Omental fat pad (tissue), 4 donors: ENCODE measurements around the gene LAPTM5. TPM values are rescaled to one million over a fixed set of nuclear protein-coding genes. Genes with fewer than 3 reads are reported as not detected.
A peak's percentile ranks its signal among the peaks of the same experiment; 100 is the strongest.

Experiments
- ATAC-seq: fragments of 150-250 bp; one replicate; pipeline ENCODE4 v1.9.1; 2016; ENCODE audit warnings: mild to moderate bottlenecking, moderate library complexity; ENCODE audit not compliant: low FRiP score
- DNase-seq: peaks from one replicate; pipeline ENCODE4 v3.0.0-alpha.2; 2019; ENCODE audit warnings: low spot score
- CTCF ChIP-seq, 3 donors: fragments of 450-650 bp; IDR thresholded peaks; one replicate each; pipeline ENCODE4 v1.5.1; 2016 to 2017; ENCODE audit warnings: antibody characterized with exemption in 3 of 3, mild to moderate bottlenecking in 3 of 3, moderate library complexity in 2 of 3
- total RNA-seq, 4 donors: library from RNA; depleted of rRNA; stranded (reverse); fragments of >200 nt; gene quantifications; one replicate each; pipeline ENCODE4 v1.1.0, GENCODE V29; 2016

The LAPTM5 gene
- total RNA-seq, 4 donors from 2014 or later: 87.4 to 327 (median 154) TPM

- no peak for ATAC-seq
- TF ChIP-seq CTCF (IDR thresholded peaks at IDR 0.05): no peak
- no peak for DNase-seq
Observed at GRCh38 chr1:30780409-30780808, 22.8 kb upstream of the LAPTM5 start.

DNA sequence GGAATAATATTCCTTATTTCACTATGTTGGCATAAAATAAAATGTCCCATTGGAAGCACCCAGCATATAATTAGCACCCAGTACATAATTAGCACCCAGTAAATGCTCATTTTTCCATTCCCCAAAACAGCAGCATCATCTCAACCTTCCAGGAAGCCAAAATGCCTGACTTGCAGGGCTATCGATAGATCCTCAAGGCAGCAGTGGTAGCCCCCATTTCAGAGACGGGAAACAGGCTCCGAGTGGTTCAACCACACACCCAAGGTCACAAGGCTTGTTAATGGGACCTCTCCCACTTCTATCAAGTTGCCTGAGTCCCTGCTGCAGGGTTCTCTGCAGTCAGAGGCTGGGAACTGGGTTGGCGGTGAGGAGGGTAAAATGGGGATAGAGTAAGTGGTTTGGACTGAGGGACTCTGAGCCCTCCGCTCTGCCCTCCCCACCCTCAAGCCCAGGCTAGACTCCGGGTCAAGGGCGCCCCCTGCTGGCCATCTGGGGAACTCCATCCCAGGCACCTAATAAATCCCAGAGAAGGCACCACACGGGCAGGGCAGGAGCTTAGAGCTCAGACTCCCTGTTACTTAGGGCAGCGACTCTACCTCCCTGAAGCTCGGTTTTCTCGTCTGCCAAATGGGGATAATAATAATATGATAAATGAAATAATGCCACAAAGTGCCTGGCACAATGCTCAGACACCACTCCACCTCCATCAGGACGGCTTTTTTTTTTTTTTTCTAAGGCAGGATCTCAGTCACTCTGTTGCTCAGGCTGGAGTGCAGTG lies 21.9 kb upstream of the LAPTM5 start:
- ATAC-seq (peak; percentile 57), DNase-seq (peak; percentile 96)
- TF ChIP-seq CTCF (IDR thresholded peaks at IDR 0.05): peak in 2 of 3 donors; percentile 93 to 96

DNA sequence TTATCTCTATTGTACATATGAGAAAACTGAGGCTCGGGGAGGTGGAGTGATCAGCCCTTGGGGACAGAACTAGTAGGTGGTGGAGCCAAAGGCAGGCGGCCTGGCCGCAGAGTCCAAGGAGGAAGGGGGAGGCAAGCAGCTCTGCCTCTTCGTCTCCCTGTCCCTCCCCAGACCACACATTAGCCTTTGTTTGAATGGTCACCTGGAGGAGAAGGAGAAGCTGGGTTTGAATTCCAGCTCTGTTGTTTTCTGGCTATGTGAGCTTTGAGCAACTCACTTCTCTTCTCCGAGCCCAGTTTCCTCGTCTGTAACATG lies 21.4 kb upstream of the LAPTM5 start:
- ATAC-seq (no peak), DNase-seq (no peak)
- TF ChIP-seq CTCF (IDR thresholded peaks at IDR 0.05): no peak

DNA sequence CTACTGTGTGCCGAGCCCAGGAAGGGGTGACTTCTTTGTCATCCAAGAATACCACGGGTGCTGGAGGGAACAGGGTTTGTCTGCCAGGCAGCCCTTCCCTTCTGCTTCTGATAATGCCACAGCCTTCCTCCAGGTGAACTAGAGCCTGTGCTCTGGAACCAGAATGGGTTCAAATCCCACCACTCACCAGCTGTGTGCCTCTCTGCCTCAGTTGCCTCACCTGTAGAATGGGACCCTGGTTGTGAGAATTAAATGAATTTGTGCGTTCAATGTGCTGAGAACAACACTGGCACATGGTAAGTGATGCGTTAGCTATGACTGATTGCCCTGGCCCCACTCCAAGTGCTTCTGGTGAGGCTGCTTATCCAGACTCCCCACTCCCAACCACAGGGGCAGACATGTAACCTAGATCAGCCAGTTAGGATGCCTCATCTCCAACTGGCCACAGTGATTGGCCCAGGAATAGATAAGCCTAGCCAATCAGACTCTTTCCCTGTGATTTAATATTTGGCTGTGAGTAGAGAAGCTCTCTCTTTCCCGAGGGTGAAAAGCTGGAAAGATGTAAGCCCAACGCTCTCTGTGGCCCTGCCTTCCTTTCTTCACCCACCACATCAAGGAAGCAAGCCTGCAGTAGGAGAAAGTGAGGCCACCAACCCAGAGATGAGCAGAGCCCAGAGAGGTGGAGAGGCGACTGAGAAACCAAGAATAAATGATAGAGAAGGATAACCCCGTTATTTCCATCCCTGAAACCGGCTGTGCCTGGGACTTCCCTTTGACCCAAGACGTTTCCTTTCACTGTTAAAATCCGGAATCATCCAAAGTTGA lies 20.8 kb upstream of the LAPTM5 start:
- no peak for TF ChIP-seq CTCF (IDR thresholded peaks at IDR 0.05)
- no peak for DNase-seq
- ATAC-seq: no peak

GRCh38 chr1:30777904-30778153 lies 20.3 kb upstream of the LAPTM5 start:
- ATAC-seq: no peak
- no peak for TF ChIP-seq CTCF (IDR thresholded peaks at IDR 0.05)
- no peak for DNase-seq

GRCh38 chr1:30777060-30777903 lies 19.7 kb upstream of the LAPTM5 start:
- no peak for TF ChIP-seq CTCF (IDR thresholded peaks at IDR 0.05)
- DNase-seq (no peak), ATAC-seq (no peak)
